HEK293 (cell line): ENCODE data around the gene CFAP97.

Experiments
- CTCF ChIA-PET: fragments of 350-600 bp; formaldehyde crosslinking; extraction: SDS; loops from one replicate; lab custom pipeline; 2021; ENCODE audit warnings: antibody characterized with exemption; lab: Yijun Ruan, JAX
- POLR2A ChIA-PET: fragments of 300-600 bp; formaldehyde crosslinking; extraction: SDS; loops from one replicate; lab custom pipeline; 2020; ENCODE audit warnings: antibody characterized with exemption, inconsistent platforms; lab: Yijun Ruan, JAX
- H3K27ac ChIP-seq: fragments of 200-500 bp; sonication (Bioruptor generic); 2 replicates; pipeline ENCODE4 v1.5.1; 2014; ENCODE audit warnings: low read depth, low read length, control low read depth, inconsistent platforms; ENCODE audit errors: extremely low read depth
- H3K36me3 ChIP-seq, 2 experiments: fragments of 200-500 bp in 1 of 2; sonication (Bioruptor generic) in 1 of 2; 1 replicate in 1 of 2; 2 replicates in 1 of 2; pipeline ENCODE4 v1.5.1; 2014 to 2017; ENCODE audit warnings: inconsistent platforms in 2 of 2, low read length in 2 of 2; ENCODE audit not compliant: control insufficient read depth in 2 of 2, insufficient read depth in 1 of 2
- H3K4me1 ChIP-seq: fragments of 200-500 bp; sonication (Bioruptor generic); 2 replicates; pipeline ENCODE4 v1.5.1; 2014; ENCODE audit warnings: mild to moderate bottlenecking, low read length, inconsistent platforms; ENCODE audit not compliant: control insufficient read depth, insufficient read depth
- H3K4me3 ChIP-seq: 2 replicates; pipeline ENCODE4 v1.5.1; 2011; ENCODE audit warnings: low read depth, mild to moderate bottlenecking, control low read depth, low read length, moderate library complexity
- H3K9me3 ChIP-seq: fragments of 200-500 bp; sonication (Bioruptor generic); 2 replicates; pipeline ENCODE4 v1.5.1; 2014; ENCODE audit warnings: low read depth, low read length, inconsistent platforms; ENCODE audit not compliant: control insufficient read depth, insufficient read depth
- AEBP2 ChIP-seq: fragments of 450-650 bp; formaldehyde crosslinking; IDR thresholded peaks from 2 replicates; pipeline ENCODE4 v1.5.1; 2016; ENCODE audit warnings: missing biosample characterization, missing genetic modification characterization, borderline replicate concordance
- HOXC10 ChIP-seq: sonication (generic); formaldehyde crosslinking; IDR thresholded peaks from 2 replicates; pipeline ENCODE4 v1.8.1; 2023; ENCODE audit warnings: mild to moderate bottlenecking, missing genetic modification reagents
- IKZF3 ChIP-seq: fragments of 450-650 bp; IDR thresholded peaks from 2 replicates; pipeline ENCODE4 v1.5.0; 2018; ENCODE audit warnings: missing biosample characterization, mild to moderate bottlenecking, missing genetic modification characterization, moderate library complexity
- OVOL3 ChIP-seq: fragments of 450-650 bp; formaldehyde crosslinking; IDR thresholded peaks from 2 replicates; pipeline ENCODE4 v1.5.1; 2016; ENCODE audit warnings: missing biosample characterization, missing genetic modification characterization
- REPIN1 ChIP-seq: fragments of 450-650 bp; formaldehyde crosslinking; IDR thresholded peaks from 2 replicates; pipeline ENCODE4 v1.5.1; 2017; ENCODE audit warnings: missing biosample characterization, missing genetic modification characterization, low read depth
- SP7 ChIP-seq: fragments of 450-650 bp; formaldehyde crosslinking; IDR thresholded peaks from 2 replicates; pipeline ENCODE4 v1.5.1; 2016; ENCODE audit warnings: missing biosample characterization, missing genetic modification characterization
- ZBTB20 ChIP-seq: fragments of 450-650 bp; formaldehyde crosslinking; IDR thresholded peaks from 2 replicates; pipeline ENCODE4 v1.5.1; 2016; ENCODE audit warnings: missing biosample characterization, missing genetic modification characterization
- ZBTB21 ChIP-seq: fragments of 450-650 bp; formaldehyde crosslinking; IDR thresholded peaks from 2 replicates; pipeline ENCODE4 v1.5.1; 2017; ENCODE audit warnings: missing biosample characterization, missing genetic modification characterization
- ZFP37 ChIP-seq: fragments of 450-650 bp; formaldehyde crosslinking; IDR thresholded peaks from 2 replicates; pipeline ENCODE4 v1.5.1; 2016; ENCODE audit warnings: missing biosample characterization, missing genetic modification characterization
- ZFP41 ChIP-seq: fragments of 450-650 bp; formaldehyde crosslinking; IDR thresholded peaks from 2 replicates; pipeline ENCODE4 v1.5.1; 2016; ENCODE audit warnings: missing biosample characterization, missing genetic modification characterization, borderline replicate concordance
- ZNF133 ChIP-seq: fragments of 450-650 bp; formaldehyde crosslinking; IDR thresholded peaks from 2 replicates; pipeline ENCODE4 v1.5.1; 2016; ENCODE audit warnings: missing biosample characterization, missing genetic modification characterization
- ZNF530 ChIP-seq: fragments of 450-650 bp; formaldehyde crosslinking; IDR thresholded peaks from 2 replicates; pipeline ENCODE4 v1.5.1; 2016; ENCODE audit warnings: low read depth, missing biosample characterization, missing genetic modification characterization
- ZNF701 ChIP-seq: fragments of 450-650 bp; formaldehyde crosslinking; IDR thresholded peaks from 2 replicates; pipeline ENCODE4 v1.5.1; 2016; ENCODE audit warnings: missing biosample characterization, missing genetic modification characterization
- ZNF792 ChIP-seq: fragments of 450-650 bp; formaldehyde crosslinking; IDR thresholded peaks from 2 replicates; pipeline ENCODE4 v1.5.1; 2016; ENCODE audit warnings: missing biosample characterization, missing genetic modification characterization
- ZXDB ChIP-seq: fragments of 450-650 bp; formaldehyde crosslinking; IDR thresholded peaks from 2 replicates; pipeline ENCODE4 v1.5.1; 2016; ENCODE audit warnings: missing biosample characterization, missing genetic modification characterization
- TF ChIP-seq, protein P1 (sequence below): fragments of 450-650 bp; formaldehyde crosslinking; IDR thresholded peaks from 2 replicates; pipeline ENCODE4 v1.5.1; 2017; ENCODE audit warnings: missing biosample characterization, missing genetic modification characterization
- TF ChIP-seq, protein P2 (sequence below): fragments of 450-650 bp; formaldehyde crosslinking; IDR thresholded peaks from 2 replicates; pipeline ENCODE4 v1.5.1; 2017; ENCODE audit warnings: missing biosample characterization, missing genetic modification characterization
- TF ChIP-seq, protein P3 (sequence below): fragments of 450-650 bp; formaldehyde crosslinking; IDR thresholded peaks from 2 replicates; pipeline ENCODE4 v1.5.1; 2016; ENCODE audit warnings: missing biosample characterization, missing genetic modification characterization
- TF ChIP-seq, protein P4 (sequence below): fragments of 450-650 bp; formaldehyde crosslinking; IDR thresholded peaks from 2 replicates; pipeline ENCODE4 v1.5.1; 2016; ENCODE audit warnings: missing biosample characterization, missing genetic modification characterization
- TF ChIP-seq, protein P5 (sequence below): fragments of 450-650 bp; formaldehyde crosslinking; IDR thresholded peaks from 2 replicates; pipeline ENCODE4 v1.5.1; 2017; ENCODE audit warnings: missing biosample characterization, missing genetic modification characterization

The CFAP97 gene

DNA sequence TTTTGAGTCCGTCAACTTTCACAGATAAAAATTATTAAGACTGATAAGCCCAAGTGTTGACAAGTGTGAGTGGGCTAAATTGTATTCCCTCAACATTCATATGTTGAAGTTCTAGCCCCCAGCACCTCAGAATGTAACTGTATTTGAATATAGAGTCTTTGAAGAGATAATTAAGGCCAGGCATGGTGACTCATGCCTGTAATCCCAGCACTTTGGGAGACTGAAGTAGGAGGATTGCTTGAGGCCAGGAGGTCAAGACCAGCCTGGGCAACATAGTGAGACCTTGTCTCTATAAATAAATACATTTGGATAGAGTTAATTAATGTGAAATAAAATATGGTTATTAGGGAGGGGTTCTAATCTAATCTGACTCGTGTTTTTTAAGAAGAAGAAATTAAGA, 90.5 kb downstream of the CFAP97 start:
- TF ChIP-seq, protein P1, sequence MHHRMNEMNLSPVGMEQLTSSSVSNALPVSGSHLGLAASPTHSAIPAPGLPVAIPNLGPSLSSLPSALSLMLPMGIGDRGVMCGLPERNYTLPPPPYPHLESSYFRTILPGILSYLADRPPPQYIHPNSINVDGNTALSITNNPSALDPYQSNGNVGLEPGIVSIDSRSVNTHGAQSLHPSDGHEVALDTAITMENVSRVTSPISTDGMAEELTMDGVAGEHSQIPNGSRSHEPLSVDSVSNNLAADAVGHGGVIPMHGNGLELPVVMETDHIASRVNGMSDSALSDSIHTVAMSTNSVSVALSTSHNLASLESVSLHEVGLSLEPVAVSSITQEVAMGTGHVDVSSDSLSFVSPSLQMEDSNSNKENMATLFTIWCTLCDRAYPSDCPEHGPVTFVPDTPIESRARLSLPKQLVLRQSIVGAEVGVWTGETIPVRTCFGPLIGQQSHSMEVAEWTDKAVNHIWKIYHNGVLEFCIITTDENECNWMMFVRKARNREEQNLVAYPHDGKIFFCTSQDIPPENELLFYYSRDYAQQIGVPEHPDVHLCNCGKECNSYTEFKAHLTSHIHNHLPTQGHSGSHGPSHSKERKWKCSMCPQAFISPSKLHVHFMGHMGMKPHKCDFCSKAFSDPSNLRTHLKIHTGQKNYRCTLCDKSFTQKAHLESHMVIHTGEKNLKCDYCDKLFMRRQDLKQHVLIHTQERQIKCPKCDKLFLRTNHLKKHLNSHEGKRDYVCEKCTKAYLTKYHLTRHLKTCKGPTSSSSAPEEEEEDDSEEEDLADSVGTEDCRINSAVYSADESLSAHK: no peak
- TF ChIP-seq HOXC10 (CRISPR knock-in tag) (no peak), ZXDB (no peak), ZBTB20 (tag by site-specific recombination) (no peak), REPIN1 (no peak), ZNF701 (tag by site-specific recombination) (no peak), OVOL3 (tag by site-specific recombination) (no peak), ZNF792 (tag by site-specific recombination) (no peak), SP7 (tag by site-specific recombination) (no peak), ZFP41 (no peak), AEBP2 (no peak), IKZF3 (tag by site-specific recombination) (no peak), ZFP37 (tag by site-specific recombination) (no peak), ZBTB21 (tag by site-specific recombination) (no peak), ZNF530 (tag by site-specific recombination) (no peak), ZNF133 (tag by site-specific recombination) (no peak)
- TF ChIP-seq, protein P2, sequence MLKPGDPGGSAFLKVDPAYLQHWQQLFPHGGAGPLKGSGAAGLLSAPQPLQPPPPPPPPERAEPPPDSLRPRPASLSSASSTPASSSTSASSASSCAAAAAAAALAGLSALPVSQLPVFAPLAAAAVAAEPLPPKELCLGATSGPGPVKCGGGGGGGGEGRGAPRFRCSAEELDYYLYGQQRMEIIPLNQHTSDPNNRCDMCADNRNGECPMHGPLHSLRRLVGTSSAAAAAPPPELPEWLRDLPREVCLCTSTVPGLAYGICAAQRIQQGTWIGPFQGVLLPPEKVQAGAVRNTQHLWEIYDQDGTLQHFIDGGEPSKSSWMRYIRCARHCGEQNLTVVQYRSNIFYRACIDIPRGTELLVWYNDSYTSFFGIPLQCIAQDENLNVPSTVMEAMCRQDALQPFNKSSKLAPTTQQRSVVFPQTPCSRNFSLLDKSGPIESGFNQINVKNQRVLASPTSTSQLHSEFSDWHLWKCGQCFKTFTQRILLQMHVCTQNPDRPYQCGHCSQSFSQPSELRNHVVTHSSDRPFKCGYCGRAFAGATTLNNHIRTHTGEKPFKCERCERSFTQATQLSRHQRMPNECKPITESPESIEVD (tag by site-specific recombination): no peak
- TF ChIP-seq, protein P3, sequence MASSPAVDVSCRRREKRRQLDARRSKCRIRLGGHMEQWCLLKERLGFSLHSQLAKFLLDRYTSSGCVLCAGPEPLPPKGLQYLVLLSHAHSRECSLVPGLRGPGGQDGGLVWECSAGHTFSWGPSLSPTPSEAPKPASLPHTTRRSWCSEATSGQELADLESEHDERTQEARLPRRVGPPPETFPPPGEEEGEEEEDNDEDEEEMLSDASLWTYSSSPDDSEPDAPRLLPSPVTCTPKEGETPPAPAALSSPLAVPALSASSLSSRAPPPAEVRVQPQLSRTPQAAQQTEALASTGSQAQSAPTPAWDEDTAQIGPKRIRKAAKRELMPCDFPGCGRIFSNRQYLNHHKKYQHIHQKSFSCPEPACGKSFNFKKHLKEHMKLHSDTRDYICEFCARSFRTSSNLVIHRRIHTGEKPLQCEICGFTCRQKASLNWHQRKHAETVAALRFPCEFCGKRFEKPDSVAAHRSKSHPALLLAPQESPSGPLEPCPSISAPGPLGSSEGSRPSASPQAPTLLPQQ (tag by site-specific recombination): no peak
- TF ChIP-seq, protein P4, sequence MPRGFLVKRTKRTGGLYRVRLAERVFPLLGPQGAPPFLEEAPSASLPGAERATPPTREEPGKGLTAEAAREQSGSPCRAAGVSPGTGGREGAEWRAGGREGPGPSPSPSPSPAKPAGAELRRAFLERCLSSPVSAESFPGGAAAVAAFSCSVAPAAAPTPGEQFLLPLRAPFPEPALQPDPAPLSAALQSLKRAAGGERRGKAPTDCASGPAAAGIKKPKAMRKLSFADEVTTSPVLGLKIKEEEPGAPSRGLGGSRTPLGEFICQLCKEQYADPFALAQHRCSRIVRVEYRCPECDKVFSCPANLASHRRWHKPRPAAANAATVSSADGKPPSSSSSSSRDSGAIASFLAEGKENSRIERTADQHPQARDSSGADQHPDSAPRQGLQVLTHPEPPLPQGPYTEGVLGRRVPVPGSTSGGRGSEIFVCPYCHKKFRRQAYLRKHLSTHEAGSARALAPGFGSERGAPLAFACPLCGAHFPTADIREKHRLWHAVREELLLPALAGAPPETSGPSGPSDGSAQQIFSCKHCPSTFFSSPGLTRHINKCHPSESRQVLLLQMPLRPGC: no peak
- TF ChIP-seq, protein P5, sequence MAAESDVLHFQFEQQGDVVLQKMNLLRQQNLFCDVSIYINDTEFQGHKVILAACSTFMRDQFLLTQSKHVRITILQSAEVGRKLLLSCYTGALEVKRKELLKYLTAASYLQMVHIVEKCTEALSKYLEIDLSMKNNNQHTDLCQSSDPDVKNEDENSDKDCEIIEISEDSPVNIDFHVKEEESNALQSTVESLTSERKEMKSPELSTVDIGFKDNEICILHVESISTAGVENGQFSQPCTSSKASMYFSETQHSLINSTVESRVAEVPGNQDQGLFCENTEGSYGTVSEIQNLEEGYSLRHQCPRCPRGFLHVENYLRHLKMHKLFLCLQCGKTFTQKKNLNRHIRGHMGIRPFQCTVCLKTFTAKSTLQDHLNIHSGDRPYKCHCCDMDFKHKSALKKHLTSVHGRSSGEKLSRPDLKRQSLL (tag by site-specific recombination): no peak
- no peaks in the 10 kb centered on the region for H3K9me3 ChIP-seq
- POLR2A ChIA-PET: no interaction called here
- no peaks in the 10 kb centered on the region for H3K36me3 ChIP-seq
- CTCF ChIA-PET: interaction anchor here (0.6 to 1.7 kb wide), 3 partner anchors 17 to 193 kb away, joined by 3 to 4 read pairs (median 4); no protein-coding TSS in a partner anchor
- H3K4me1 ChIP-seq: no peaks in the 10 kb centered on the region; the same call in none of the 2 replicates
- no peak overlapping the region for H3K4me3 ChIP-seq
- H3K27ac ChIP-seq: no peak overlapping the region
